ENCODE data around the gene MAB21L4.

The MAB21L4 gene

DNA sequence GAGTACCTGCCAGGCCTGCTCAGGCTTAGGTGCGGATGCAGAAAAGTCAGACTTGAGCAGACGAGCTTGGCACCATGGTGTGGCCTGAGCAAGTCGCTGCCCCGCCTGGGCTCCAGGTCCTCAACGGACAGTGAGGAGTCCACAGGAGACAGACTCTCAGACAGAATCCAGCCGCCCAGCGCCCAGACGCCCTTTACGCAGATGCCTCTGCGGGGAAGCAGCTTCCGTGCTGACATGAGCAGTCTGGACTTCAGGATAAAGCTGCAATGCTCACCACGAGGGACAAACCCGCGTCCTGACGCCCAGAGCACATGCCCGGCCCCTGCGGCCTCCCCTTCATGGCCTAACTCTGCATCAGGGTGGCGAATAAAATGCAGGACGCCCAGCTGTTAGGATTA is 3.5 kb upstream of the MAB21L4 start:
- in situ Hi-C loops (cut with MboI; ENCODE audit: low sequenced_read_pairs, unreplicated experiment) = no loop called here
- DNase-seq (ENCODE audit: low spot score) = no peak
- TF ChIP-seq, protein P1, sequence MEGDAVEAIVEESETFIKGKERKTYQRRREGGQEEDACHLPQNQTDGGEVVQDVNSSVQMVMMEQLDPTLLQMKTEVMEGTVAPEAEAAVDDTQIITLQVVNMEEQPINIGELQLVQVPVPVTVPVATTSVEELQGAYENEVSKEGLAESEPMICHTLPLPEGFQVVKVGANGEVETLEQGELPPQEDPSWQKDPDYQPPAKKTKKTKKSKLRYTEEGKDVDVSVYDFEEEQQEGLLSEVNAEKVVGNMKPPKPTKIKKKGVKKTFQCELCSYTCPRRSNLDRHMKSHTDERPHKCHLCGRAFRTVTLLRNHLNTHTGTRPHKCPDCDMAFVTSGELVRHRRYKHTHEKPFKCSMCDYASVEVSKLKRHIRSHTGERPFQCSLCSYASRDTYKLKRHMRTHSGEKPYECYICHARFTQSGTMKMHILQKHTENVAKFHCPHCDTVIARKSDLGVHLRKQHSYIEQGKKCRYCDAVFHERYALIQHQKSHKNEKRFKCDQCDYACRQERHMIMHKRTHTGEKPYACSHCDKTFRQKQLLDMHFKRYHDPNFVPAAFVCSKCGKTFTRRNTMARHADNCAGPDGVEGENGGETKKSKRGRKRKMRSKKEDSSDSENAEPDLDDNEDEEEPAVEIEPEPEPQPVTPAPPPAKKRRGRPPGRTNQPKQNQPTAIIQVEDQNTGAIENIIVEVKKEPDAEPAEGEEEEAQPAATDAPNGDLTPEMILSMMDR (IDR thresholded peaks at IDR 0.05; ENCODE audit: borderline replicate concordance, control extremely low read depth, extremely low read depth, insufficient read depth, missing control alignments) = no peak

DNA sequence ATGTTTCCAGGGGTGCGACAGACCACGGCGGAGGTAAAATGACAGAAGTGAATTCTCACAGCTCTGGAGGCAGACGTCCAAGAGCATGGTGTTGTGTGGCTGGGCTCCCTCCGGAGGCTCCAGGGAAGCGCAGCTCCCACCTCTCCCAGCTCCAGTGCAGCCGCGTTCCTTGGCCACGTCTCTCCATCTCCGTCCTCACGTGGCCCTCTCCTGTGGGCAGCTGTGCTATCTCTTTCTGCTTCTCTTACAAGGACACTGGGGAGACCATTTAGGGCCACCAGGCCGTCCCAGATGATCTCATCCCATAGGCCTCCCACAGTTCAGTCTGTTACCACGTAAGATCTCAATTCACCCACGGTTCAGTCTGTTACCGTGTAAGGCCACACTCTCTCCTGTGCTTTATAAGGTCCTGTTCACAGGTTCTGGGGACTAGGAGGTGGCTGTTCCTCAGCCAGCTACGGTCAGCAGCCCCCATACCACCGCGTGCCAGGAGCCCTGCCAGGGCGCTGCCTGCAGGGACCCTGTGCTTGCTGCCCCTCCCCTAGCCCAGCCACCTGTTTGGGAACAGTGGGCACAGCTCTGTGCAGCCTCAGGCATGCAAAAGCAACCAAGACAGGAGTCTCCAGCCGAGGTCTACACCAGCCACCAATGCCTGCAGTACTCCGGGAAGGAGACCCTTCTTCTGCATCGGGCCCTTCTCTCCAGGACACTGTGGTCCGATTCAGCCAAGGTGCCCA is 2.9 kb upstream of the MAB21L4 start:
- DNase-seq (ENCODE audit: low spot score) = no peak
- in situ Hi-C loops (cut with MboI; ENCODE audit: low sequenced_read_pairs, unreplicated experiment) = no loop called here
- TF ChIP-seq, protein P1 (IDR thresholded peaks at IDR 0.05; ENCODE audit: borderline replicate concordance, control extremely low read depth, extremely low read depth, insufficient read depth, missing control alignments) = no peak

- no peak for DNase-seq (ENCODE audit: low spot score)
- in situ Hi-C loops (cut with MboI; ENCODE audit: low sequenced_read_pairs, unreplicated experiment) = no loop called here
- TF ChIP-seq, protein P1 (IDR thresholded peaks at IDR 0.05; ENCODE audit: borderline replicate concordance, control extremely low read depth, extremely low read depth, insufficient read depth, missing control alignments) = no peak
Measured at GRCh38 chr2:240898108-240898730, 2.3 kb upstream of the MAB21L4 start.

DNA sequence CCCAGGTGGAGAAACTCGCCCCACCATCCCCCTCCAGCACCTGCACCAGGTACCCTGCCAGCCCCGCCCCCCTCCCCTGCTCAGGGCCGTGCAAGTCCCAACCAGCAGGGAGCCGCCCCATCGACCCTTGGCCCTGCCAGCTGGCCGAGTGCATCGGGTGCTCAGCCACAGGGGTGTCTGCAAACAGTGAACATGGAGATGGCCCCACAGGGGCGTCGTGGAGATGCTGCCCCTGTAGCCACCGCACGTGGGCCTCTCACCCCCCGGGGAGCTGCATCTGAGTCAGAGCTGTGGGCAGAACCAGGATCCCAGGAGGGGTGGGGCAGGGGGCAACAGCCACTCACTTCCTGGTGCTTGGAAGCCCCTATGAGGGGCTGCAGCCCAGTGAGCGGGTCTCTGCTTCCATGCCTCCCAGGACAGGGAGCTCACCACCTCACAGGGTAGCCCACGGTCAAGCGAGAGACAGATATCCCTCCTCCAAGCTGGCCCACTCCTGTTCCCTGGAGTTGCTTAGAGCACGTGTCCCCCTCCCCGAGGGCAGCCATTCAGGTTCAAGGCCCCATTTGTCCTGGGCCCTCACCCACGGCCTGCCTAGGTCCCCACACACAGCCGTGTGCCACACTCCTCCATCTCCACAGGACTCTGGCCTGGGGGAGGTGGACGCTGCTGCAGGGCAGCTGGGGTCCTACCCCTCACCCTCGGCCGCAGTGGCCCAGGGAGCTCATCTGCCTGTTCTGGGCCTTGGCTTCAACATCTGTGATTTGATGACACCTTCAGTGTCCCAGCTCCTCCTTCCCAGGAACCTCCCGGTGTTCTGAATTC is 1.1 kb upstream of the MAB21L4 start:
- no peak for DNase-seq (ENCODE audit: low spot score)
- in situ Hi-C loops (cut with MboI; ENCODE audit: low sequenced_read_pairs, unreplicated experiment) = no loop called here
- TF ChIP-seq, protein P1 (IDR thresholded peaks at IDR 0.05; ENCODE audit: borderline replicate concordance, control extremely low read depth, extremely low read depth, insufficient read depth, missing control alignments) = no peak

- TF ChIP-seq, protein P1 (IDR thresholded peaks at IDR 0.05; ENCODE audit: borderline replicate concordance, control extremely low read depth, extremely low read depth, insufficient read depth, missing control alignments) = no peak
- in situ Hi-C loops (cut with MboI; ENCODE audit: low sequenced_read_pairs, unreplicated experiment) = no loop called here
- no peak for DNase-seq (ENCODE audit: low spot score)
Measured at GRCh38 chr2:240896394-240896793, 438 bp upstream of the MAB21L4 start.

DNA sequence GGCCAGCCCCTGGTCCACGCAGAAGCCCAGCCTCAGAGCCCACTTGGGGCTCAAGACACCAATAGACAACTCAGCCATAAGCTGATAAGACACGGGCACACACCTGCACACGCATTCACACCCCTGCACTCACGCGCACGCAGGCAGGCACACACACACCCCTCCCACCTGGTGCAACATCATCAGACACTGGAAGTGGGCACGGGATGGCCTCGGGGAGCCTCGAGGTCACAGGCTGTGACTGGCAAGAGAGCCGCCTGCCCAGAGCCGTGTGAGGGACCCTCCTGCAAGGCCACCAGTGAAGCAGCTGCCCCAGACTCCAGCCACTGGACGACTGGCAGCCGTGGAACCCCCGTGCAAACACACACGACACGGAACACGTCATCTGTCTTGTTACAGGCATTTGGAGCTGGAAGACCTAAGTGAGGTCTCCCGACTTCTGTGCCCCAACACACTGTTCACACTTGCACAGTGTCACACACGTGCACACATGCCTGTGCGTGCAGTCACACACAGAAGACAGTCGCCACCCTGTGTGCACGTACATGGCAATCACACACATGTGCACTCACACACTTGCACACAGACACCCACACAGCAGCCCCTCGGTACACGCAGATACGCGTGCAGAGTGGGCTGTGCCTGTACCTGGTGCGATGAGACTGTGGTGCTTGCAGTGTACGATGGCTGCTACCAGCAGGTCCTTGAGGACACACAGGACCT is 959 bp downstream of the MAB21L4 start:
- in situ Hi-C loops (cut with MboI; ENCODE audit: low sequenced_read_pairs, unreplicated experiment) = no loop called here
- DNase-seq (ENCODE audit: low spot score) = no peak
- TF ChIP-seq, protein P1 (IDR thresholded peaks at IDR 0.05; ENCODE audit: borderline replicate concordance, control extremely low read depth, extremely low read depth, insufficient read depth, missing control alignments) = no peak
